Activated B cell treated with CpG ODN at 0.5 μM for 24 hours (primary cell): ENCODE data around the gene RXRA. TPM values are rescaled to one million over a fixed set of nuclear protein-coding genes. Genes with fewer than 3 reads are reported as not detected.

Experiments
- ATAC-seq: fragments of 200-7000 bp; cut with Tn5 transposase; one replicate; pipeline ENCODE4 v1.10.0; 2021; ENCODE audit warnings: low read depth, mild to moderate bottlenecking, moderate library complexity
- CTCF ChIA-PET: fragments of 350-600 bp; sonication (Branson Sonifier 250); formaldehyde crosslinking; loops from one replicate; lab custom pipeline; 2021; ENCODE audit warnings: antibody characterized with exemption; lab: Charles Lee
- POLR2A ChIA-PET: fragments of 350-600 bp; sonication (Branson Sonifier 250); formaldehyde crosslinking; loops from one replicate; lab custom pipeline; 2021; ENCODE audit warnings: antibody characterized with exemption; lab: Charles Lee
- DNase-seq: peaks from one replicate; pipeline ENCODE4 v3.0.0; 2022
- H3K27ac Mint-ChIP-seq: one replicate; pipeline ENCODE4 v1.8.0; 2020; ENCODE audit warnings: mixed read lengths
- H3K27me3 Mint-ChIP-seq: one replicate; pipeline ENCODE4 v1.8.0; 2021; ENCODE audit warnings: mixed read lengths
- H3K36me3 Mint-ChIP-seq: one replicate; pipeline ENCODE4 v1.8.0; 2021; ENCODE audit warnings: low read depth, mixed read lengths
- H3K4me1 Mint-ChIP-seq: one replicate; pipeline ENCODE4 v1.8.0; 2021; ENCODE audit warnings: mixed read lengths
- H3K4me3 Mint-ChIP-seq: one replicate; pipeline ENCODE4 v1.8.0; 2020; ENCODE audit warnings: mild to moderate bottlenecking, mixed read lengths
- H3K9me3 Mint-ChIP-seq: one replicate; pipeline ENCODE4 v1.8.0; 2020; ENCODE audit warnings: mixed read lengths
- CTCF ChIP-seq: fragments of 200-600 bp; IDR thresholded peaks from one replicate; pipeline ENCODE4 v1.8.0; 2022; ENCODE audit warnings: antibody characterized with exemption, mild to moderate bottlenecking
- intact Hi-C: fragments of 100-400 bp; cut with micrococcal nuclease; formaldehyde crosslinking; loops from one replicate; pipeline ENCODE4 v1.15.1; 2024
- total RNA-seq: library from RNA; stranded (reverse); gene quantifications from 2 replicates; pipeline ENCODE4 v1.2.3, GENCODE V29; 2022

RXRA gene
- total RNA-seq, 1 donor from 2014 or later: 5.0 TPM

- ATAC-seq (no peak), DNase-seq (no peak)
- no peak for TF ChIP-seq CTCF
- Mint-ChIP-seq H3K4me1 (peaks cover 1% of the 10 kb centered on the region), H3K36me3 (no peaks in the 10 kb centered on the region), H3K27ac (no peak overlapping the region), H3K4me3 (no peak overlapping the region), H3K27me3 (no peaks in the 10 kb centered on the region), H3K9me3 (no peaks in the 10 kb centered on the region)
- POLR2A ChIA-PET: no interaction called here
- intact Hi-C loops: no loop called here
- CTCF ChIA-PET: no interaction called here
Observed at GRCh38 chr9:134414900-134415425, 88.7 kb downstream of the RXRA start.

GRCh38 chr9:134416385-134417015, 90.2 kb downstream of the RXRA start:
- CTCF ChIA-PET: no interaction called here
- no peaks in the 10 kb centered on the region for H3K36me3 Mint-ChIP-seq
- no peak overlapping the region for H3K4me3 Mint-ChIP-seq
- intact Hi-C loops: no loop called here
- no peak overlapping the region for H3K27ac Mint-ChIP-seq
- no peaks in the 10 kb centered on the region for H3K9me3 Mint-ChIP-seq
- no peak for ATAC-seq
- no peak for DNase-seq
- H3K27me3 Mint-ChIP-seq: no peaks in the 10 kb centered on the region
- no peak for TF ChIP-seq CTCF
- H3K4me1 Mint-ChIP-seq: no peaks in the 10 kb centered on the region
- POLR2A ChIA-PET: no interaction called here

- ATAC-seq: no peak
- ChIA-PET CTCF (no interaction called here), POLR2A (no interaction called here)
Observed at GRCh38 chr9:134418354-134418753, 92.1 kb downstream of the RXRA start.

GRCh38 chr9:134419000-134419683, 92.9 kb downstream of the RXRA start:
- CTCF ChIA-PET: no interaction called here
- Mint-ChIP-seq H3K4me3 (no peak overlapping the region), H3K4me1 (no peaks in the 10 kb centered on the region), H3K27me3 (no peaks in the 10 kb centered on the region), H3K9me3 (no peaks in the 10 kb centered on the region), H3K36me3 (no peaks in the 10 kb centered on the region), H3K27ac (no peak overlapping the region)
- no peak for TF ChIP-seq CTCF
- DNase-seq: no peak
- POLR2A ChIA-PET: no interaction called here
- ATAC-seq: no peak
- intact Hi-C loops: no loop called here

More at GRCh38 chr9:134418354-134418753, 92.1 kb downstream of the RXRA start:
- no peaks in the 10 kb centered on the region for H3K27me3 Mint-ChIP-seq
- H3K9me3 Mint-ChIP-seq: no peaks in the 10 kb centered on the region
- no peak for TF ChIP-seq CTCF
- intact Hi-C loops: no loop called here
- H3K36me3 Mint-ChIP-seq: no peaks in the 10 kb centered on the region
- no peak for DNase-seq
- no peak overlapping the region for H3K27ac Mint-ChIP-seq
- no peak overlapping the region for H3K4me3 Mint-ChIP-seq
- no peaks in the 10 kb centered on the region for H3K4me1 Mint-ChIP-seq

GRCh38 chr9:134419684-134420076, 93.4 kb downstream of the RXRA start:
- intact Hi-C loops: no loop called here
- Mint-ChIP-seq H3K36me3 (no peaks in the 10 kb centered on the region), H3K27ac (no peak overlapping the region), H3K4me3 (no peak overlapping the region), H3K4me1 (no peaks in the 10 kb centered on the region), H3K27me3 (no peaks in the 10 kb centered on the region), H3K9me3 (no peaks in the 10 kb centered on the region)
- TF ChIP-seq CTCF: no peak
- ATAC-seq (peak; percentile 56), DNase-seq (no peak)
- CTCF ChIA-PET: no interaction called here
- POLR2A ChIA-PET: no interaction called here
